ENCODE data around the gene JAML.

DNA sequence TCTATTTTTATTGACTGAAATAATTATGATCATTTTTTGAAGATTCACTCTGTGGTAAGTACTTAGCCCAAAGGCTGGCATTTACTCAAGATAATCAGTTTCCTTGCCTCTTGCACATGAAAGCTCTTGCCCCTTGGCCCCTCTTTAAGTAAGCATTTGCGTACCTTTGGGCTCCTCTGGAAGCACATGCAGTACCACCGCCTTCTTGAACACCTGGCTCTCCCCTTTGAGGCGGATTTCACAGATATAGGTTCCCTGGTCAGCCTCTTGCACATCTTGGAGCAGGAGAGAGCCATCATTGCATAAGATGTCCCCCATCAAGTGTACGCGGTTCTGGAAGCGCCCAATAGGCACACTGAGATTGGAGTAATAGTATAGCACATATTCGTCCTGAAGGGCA is 14.5 kb downstream of the JAML start:
- TF ChIP-seq, protein P1, sequence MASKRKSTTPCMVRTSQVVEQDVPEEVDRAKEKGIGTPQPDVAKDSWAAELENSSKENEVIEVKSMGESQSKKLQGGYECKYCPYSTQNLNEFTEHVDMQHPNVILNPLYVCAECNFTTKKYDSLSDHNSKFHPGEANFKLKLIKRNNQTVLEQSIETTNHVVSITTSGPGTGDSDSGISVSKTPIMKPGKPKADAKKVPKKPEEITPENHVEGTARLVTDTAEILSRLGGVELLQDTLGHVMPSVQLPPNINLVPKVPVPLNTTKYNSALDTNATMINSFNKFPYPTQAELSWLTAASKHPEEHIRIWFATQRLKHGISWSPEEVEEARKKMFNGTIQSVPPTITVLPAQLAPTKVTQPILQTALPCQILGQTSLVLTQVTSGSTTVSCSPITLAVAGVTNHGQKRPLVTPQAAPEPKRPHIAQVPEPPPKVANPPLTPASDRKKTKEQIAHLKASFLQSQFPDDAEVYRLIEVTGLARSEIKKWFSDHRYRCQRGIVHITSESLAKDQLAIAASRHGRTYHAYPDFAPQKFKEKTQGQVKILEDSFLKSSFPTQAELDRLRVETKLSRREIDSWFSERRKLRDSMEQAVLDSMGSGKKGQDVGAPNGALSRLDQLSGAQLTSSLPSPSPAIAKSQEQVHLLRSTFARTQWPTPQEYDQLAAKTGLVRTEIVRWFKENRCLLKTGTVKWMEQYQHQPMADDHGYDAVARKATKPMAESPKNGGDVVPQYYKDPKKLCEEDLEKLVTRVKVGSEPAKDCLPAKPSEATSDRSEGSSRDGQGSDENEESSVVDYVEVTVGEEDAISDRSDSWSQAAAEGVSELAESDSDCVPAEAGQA (IDR thresholded peaks at IDR 0.05; ENCODE audit: low read depth) = no peak
- TF ChIP-seq, protein P1 (CRISPR knock-in tag; IDR thresholded peaks at IDR 0.05; ENCODE audit: borderline replicate concordance) = no peak
- TF ChIP-seq ZNF138 (CRISPR knock-in tag; IDR thresholded peaks at IDR 0.05; ENCODE audit: low read depth) = no peak
- no peak for TF ChIP-seq KAT8 (CRISPR knock-in tag; IDR thresholded peaks at IDR 0.05)
- TF ChIP-seq ZNF121 (CRISPR knock-in tag; IDR thresholded peaks at IDR 0.05) = no peak
- TF ChIP-seq, protein P2, sequence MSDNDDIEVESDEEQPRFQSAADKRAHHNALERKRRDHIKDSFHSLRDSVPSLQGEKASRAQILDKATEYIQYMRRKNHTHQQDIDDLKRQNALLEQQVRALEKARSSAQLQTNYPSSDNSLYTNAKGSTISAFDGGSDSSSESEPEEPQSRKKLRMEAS (IDR thresholded peaks at IDR 0.05) = no peak
- TF ChIP-seq, protein P3, sequence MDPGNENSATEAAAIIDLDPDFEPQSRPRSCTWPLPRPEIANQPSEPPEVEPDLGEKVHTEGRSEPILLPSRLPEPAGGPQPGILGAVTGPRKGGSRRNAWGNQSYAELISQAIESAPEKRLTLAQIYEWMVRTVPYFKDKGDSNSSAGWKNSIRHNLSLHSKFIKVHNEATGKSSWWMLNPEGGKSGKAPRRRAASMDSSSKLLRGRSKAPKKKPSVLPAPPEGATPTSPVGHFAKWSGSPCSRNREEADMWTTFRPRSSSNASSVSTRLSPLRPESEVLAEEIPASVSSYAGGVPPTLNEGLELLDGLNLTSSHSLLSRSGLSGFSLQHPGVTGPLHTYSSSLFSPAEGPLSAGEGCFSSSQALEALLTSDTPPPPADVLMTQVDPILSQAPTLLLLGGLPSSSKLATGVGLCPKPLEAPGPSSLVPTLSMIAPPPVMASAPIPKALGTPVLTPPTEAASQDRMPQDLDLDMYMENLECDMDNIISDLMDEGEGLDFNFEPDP (CRISPR knock-in tag; conservative IDR thresholded peaks at IDR 0.05) = no peak
- TF ChIP-seq, protein P4, sequence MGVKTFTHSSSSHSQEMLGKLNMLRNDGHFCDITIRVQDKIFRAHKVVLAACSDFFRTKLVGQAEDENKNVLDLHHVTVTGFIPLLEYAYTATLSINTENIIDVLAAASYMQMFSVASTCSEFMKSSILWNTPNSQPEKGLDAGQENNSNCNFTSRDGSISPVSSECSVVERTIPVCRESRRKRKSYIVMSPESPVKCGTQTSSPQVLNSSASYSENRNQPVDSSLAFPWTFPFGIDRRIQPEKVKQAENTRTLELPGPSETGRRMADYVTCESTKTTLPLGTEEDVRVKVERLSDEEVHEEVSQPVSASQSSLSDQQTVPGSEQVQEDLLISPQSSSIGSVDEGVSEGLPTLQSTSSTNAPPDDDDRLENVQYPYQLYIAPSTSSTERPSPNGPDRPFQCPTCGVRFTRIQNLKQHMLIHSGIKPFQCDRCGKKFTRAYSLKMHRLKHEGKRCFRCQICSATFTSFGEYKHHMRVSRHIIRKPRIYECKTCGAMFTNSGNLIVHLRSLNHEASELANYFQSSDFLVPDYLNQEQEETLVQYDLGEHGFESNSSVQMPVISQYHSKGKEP (CRISPR knock-in tag; IDR thresholded peaks at IDR 0.05) = no peak
